Inflammatory macrophage treated with lipopolysaccharide for 4 hours (primary cell): ENCODE data around the gene PRICKLE3.

Experiments
- DNase-seq: peaks from one replicate; pipeline ENCODE4 v3.0.0-alpha.2; 2020

The PRICKLE3 gene, protein sequence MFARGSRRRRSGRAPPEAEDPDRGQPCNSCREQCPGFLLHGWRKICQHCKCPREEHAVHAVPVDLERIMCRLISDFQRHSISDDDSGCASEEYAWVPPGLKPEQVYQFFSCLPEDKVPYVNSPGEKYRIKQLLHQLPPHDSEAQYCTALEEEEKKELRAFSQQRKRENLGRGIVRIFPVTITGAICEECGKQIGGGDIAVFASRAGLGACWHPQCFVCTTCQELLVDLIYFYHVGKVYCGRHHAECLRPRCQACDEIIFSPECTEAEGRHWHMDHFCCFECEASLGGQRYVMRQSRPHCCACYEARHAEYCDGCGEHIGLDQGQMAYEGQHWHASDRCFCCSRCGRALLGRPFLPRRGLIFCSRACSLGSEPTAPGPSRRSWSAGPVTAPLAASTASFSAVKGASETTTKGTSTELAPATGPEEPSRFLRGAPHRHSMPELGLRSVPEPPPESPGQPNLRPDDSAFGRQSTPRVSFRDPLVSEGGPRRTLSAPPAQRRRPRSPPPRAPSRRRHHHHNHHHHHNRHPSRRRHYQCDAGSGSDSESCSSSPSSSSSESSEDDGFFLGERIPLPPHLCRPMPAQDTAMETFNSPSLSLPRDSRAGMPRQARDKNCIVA

DNA sequence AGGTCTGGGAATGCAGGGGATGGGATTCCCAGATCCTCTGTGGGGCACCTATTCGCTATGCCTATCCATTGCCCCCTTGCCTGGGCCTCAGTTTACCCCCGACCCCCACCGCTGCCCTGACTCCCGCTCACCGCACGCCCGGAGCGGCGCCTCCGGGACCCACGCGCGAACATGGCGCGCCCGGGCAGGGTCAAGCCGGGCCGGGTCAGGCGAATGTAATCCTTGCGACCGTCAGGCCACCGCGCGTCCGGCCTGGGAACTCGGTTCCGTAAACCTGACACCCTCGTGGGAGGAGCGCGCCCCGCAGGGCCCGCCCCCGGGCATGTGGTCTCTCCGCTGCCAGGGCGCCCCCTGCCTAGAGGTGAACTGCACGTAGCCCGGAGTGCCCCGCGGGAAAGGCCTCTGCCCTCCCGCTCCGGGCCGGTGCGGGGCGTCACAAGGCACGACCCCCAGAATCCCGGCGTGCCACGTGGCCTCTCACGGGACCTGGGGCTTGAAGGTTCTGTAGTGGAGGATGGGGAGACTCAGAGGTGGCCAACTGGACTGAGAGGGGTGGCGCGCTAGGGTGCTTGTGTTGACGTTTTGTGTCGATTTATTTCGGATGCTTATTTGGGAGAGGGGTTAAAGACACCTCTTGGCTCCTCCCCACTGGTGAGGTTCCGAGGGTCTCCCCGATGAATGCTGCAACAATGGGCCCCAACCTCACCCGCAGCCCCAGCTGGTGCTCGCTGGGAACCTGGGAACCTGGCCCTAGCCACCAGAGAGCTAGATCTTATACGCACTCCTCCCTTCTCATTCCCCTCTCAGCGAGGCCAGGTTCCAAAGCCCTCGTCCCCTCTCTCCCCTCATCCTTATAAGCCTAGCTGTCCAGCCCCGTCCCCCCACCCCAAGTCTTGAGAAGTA is at the start of gene PRICKLE3:
Gene PRICKLE3 (minus strand): TSS at position 249 of the 903 bp plus-strand sequence. CDS start 76 bp downstream, at position 173.
- peak; percentile 72 for DNase-seq

DNA sequence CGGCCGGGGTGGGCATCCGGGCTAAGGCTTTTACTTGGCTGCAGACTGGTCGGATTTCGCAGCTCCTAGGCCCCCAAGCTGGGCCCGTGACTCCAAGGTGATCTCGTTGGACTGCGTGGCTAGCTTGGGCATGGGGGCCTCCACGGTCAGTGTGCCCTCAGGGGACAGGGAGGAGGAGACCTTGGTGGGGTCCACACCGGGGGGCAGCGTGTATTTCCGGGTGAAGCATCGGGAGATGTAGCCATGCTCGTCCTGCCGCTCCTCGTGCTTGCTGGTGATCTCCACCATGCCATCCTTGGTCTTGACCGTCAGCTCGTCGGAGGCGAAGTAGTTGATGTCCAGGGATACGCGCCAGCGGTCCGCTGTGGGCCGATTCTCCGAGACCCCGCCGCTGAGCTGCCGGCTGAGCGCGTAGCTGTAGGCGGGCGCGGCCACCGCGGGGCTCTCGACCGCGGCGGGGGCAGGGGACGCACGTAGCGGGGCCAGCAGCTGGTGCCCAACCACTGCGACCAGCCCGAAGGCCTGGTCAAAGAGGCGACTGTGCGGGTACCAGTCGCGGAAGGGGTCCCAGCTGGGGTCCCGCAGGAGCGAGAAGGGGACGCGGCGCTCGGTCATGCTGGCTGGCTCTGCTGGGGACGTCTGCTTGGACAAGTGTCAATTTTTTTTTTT is 47.8 kb upstream of the PRICKLE3 start:
- no peak for DNase-seq

DNA sequence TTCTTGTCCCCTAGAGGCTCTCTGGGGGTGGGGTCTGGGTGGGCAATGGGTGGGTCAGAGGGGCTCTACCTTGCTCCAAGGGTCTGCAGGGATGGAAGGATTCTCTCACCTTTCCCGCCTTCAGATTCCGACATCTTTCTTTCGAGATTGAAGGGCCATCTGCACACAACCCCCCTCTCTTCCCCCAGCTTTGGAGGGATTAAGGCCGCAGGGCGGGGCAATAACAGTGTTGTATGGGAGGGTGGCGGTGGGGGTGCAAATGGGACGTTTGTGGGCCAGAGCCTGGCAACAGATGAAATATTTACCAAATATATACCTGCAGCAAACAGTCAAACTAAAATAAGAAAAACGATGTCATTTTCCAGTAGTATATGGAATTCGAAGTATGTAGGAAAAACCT is 47.0 kb upstream of the PRICKLE3 start, which contains the start of gene CACNA1F:
Gene CACNA1F (minus strand): TSS at position 165 of the 400 bp plus-strand sequence. CDS start 31 bp downstream, at position 134.
- DNase-seq = no peak

DNA sequence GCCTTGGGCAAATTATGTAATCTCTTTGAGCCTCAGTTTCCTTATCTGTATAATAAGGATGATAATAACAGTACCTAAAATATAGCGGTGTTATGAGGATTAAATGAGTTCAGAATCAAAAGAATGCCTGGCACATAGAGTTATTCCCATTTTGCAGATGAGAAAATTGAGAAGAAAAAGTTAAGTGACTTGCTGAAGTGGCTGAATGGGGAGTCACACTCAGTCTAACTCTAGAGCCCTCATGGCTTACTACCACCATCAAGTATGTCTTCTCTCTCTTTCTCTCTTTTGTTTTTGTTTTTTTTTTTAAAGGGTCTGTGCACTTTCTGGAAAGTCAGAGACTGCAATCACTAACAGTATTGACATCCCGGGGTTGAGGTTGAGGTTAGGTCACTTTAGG is 46.4 kb upstream of the PRICKLE3 start:
- DNase-seq = no peak

DNA sequence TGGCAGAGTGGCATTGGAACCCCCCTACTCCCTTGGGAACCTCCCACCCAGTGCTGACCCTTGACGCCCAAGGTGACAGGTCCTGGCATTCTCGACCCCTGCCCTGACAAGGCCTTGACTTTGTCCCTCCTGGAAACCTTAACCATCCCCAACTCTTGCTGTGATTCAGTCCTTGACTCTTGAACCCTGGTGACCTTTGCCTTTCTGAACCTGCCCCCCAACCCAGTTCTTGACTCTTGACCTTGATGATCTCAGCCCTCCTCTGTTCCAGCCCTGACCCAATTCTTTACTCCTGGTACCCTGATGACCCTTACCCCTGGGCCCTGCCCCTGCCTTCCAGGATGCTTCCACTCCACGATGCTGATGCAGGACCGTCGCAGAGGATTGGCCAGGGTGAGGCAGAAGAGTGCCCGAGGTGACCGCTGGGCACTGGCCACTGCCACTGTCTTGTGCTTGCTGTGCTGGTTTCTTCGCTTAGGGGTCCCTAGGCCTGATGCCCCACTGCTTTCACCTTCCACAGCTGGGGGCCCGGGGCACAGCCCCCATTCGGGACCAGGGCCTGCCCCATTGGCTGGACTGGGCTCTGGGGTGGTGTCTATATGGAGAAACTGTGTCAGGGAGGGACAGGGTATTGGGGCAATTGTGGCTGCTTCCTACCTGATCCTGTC is 45.3 kb upstream of the PRICKLE3 start:
- DNase-seq = no peak

DNA sequence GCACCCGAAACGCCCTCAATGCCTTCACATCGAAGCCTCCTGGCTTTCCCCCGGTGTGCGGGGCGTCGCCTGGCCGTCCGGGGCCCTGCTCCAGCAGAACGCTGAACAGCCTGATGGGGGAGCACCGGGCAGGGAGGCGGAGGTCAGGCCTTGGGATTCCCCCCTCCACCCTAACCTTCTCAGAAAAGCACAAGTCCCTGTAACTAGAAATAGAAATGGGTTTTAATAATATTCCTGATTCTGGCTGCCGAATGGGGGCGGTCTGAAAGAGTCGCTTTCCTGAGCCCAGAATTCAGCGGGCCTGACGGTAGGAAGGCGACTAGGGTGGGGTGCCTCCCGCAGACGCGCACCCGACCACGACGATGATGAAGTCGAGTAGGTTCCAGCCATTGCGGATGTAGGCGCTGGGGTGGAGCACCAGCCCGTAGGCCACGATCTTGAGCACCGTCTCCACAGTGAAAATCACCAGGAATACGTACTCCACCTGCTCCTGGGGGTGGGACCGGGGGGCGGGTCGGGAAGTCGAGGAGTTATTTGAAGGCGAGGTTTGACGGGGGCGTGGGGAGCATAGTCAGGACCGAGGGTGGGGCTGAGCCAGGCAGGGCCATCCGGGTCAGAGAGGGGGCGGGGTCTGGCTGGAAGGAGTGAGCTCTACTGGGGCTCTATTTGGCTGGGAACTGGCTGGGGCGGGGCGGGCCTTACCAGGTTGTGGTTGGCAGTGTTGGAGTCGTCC is 44.5 kb upstream of the PRICKLE3 start:
- DNase-seq = peak; percentile 65

DNA sequence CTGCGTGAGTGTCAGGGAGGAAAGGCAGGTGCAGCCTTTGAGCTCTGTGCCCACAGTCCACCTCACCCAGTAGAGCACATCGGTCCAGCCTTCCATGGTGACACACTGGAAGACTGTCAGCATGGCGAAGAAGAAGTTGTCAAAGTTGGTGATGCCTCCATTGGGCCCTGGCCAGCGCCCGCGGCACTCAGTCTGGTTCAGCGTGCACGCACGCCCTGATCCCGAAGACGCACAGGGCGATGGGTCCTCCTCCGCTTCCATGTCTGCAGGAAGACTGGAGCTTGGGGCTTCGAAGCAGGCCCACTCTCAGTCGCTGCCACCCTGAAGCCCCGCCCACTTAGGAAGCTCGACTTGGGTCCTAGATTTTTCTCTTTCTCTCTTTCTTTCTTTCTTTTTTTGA is 42.0 kb upstream of the PRICKLE3 start:
- DNase-seq = no peak

DNA sequence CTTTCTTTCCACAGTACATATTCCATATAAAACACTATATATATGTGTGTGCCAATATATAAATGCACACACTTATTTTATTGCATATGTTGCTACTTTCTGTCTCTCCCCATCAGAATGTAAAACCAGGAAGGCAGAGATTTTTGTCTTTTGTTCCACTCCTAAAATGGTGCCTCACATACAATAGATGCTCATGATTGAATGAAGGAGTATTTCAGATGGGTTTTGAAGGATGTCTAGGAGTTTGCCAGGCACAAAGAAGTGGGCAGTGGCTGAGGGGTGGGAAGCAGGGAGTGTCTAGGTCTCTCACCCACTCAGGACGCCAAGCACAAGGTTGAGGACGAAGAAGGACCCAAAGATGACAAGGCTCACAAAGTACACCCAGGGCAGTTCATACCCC is 41.6 kb upstream of the PRICKLE3 start:
- DNase-seq = no peak

DNA sequence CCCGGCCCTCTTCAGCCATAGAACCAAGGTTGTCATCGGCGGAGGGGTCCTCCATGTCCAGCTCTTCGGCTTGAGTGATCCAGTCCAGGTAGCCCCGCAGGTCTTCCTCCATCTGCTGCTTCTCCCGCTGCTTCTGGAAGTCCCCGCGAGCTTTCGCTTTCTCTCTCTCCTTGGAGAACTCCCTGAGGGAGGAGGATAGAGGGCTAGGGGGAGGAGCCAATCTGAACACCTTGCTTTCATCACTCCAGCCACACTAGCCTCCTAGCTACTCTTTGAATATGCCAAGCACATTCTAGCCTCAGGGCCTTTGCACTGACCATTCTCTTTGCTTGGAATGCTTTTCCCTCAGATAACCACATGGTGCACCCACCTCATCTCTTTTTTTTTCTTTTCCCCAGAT is 40.8 kb upstream of the PRICKLE3 start:
- DNase-seq = no peak

DNA sequence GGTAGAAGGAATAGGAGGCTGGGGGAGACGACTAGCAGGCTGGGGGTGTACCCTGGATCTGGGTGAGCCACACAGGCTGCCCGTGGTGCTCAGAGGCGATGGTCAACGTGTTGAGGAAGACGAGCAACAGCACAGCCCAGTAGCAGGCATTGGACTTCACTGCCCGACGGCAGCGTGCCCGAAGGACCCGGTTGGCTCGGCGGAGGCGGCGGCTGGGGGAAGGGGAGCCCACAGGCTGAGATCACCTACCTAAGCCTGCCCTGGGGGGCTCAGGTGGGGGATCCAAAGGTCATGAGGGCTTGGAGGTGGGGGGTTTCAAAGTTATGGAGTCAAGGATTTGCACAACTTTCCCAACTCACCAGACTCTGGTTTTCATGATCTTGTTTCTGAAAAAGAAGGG is 39.7 kb upstream of the PRICKLE3 start:
- DNase-seq = no peak

DNA sequence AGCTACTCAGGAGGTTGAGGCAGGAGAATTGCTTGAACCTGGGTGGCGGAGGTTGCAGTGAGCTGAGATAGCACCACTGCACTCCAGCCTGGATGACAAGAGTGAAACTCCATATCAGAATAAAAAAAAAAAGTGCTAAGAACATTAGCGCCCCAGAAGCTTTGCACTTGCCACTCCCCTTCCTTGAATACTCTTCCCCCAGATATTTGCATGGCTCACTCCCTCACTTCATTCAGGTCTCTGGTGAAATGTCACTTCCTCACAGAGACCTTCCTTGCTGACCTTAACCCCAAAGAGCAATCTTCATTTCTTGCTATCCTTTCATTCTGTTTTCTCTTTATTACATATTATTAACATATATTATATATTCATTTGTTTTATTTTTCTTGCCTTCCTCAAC is 35.7 kb upstream of the PRICKLE3 start:
- no peak for DNase-seq

DNA sequence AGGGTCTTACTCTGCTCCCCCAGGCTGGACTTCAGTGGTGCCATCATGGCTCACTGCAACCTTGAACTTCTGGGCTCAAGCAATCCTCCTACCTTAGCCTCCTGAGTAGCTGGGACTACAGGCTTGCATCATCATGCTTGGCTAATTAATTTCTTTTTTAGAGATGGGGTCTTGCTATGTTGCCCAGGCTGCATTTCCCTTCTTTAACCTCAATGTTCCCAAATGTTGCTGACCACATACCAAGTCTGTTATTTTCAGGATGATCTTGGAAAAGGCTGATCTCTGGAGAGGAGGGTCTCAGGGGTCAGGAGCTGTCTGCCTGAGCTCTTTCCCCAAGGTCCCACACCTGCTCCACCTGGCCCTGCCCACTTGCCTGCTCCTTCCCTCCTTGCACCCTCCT is 33.9 kb upstream of the PRICKLE3 start:
- no peak for DNase-seq

DNA sequence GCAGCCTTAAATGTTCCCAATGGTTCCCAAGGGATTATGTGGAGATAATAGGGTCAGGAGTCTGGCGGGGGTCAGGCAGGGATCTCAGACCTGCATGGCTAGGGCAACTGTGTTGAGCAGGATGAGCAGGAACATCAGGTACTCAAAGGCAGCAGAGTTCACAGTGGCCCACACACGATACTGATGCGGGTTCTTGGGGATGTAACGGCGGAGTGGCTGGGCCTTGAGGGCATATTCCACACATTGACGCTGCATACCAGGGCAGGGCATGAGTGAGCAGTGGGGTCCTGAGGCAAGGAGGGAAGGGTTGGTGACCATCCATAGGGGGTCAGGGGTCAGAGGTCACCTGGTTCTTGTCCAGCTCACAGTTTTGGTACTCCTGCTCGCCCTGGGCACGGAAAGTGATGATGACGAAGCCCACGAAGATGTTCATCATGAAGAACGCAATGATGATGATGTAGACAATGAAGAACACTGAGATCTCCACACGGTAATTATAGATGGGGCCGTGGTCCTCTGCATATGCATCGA is 28.9 kb upstream of the PRICKLE3 start:
- no peak for DNase-seq

DNA sequence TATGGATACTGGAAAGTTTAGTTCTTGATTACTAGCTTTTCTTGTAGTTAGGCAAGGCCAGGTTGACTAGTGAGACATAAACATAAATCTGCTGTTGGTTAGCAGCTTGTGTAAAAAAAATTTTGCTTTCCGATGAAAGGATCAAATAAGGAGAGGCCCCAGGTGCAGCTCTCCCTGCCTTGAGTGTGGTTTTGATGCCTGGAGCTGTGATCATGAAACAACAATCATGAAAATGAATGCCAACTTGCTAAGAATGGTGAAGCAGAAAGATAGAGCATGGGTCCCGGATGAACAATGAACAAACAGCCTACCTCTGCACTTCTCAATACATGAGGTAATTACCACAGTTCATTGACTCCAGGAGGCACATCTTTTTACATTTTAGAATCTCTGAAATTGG is 28.2 kb upstream of the PRICKLE3 start:
- DNase-seq = no peak

DNA sequence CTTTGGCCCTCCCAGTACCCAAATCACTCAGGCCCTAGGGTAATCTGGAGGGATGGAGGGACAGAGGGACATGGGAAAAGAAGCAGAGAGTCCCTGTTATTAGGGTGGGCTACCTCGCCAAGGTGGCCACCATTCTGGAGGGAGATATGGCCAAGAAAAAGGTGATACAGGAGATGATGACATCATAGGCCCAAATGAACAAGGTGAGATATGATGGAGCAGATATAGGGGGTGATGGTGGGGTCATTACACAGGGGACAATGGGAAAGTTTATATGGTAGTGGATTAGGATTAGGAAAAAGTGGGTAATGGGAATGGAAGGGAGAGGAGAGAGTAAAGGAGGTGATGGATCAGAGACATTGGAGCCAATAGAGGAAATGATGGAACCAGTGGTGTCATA is 26.7 kb upstream of the PRICKLE3 start:
- DNase-seq = no peak

DNA sequence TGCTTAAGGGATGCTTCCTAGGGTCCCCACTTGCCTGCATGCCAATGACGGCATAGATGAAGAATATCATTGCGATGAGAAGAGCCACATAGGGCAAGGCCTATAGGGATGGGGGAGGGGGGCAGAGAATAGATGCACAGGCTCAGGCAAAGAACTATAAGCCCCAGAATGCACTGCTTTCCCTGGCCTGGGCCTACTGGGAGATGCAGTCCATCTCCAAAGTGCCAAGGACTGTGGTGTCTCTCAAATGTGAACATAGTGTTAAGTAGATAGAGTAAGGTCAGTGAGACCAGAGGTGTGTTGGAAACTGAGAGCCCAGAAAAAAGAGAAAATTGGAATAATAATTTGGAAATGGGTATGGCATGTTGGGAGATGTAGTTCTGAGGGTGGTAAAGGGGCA is 26.0 kb upstream of the PRICKLE3 start:
- no peak for DNase-seq

DNA sequence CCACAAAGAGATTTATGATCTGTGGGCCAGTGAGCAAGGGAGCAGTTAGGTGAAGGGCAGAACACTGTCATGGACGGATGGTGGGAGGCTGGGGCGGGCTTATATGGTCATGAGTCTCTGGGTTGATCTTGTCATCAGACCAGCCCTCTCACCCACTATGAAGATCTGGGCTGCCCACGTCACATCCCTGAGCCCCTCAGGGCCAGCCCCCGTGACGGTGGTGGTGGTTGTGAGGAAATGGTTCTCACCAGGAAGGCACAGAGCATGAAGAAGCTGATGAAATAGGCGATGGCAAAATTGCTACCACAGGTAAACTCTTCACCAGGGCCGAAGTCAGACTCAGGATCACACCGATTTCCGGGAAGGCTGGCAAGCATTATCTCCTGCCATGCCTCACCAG is 24.9 kb upstream of the PRICKLE3 start:
- DNase-seq = no peak

DNA sequence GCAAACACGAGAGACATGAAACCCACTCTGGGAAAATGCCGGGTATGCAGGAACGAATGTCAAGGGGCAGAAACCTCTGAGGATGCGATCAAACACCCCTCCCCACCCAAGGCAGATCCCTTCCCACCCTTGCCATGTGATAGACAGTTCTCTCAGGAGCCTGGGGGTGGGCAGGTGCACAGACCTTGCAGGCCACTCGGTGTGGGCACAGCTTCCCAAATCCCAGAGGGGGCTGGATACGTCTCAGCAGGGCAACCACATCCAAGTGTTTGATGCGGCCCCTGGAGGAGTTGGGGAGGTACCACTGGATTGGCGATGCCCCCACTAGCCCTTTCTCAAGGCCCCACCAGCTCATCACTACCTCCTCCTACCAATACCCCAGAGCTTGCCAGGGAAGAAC is 24.2 kb upstream of the PRICKLE3 start:
- no peak for DNase-seq

DNA sequence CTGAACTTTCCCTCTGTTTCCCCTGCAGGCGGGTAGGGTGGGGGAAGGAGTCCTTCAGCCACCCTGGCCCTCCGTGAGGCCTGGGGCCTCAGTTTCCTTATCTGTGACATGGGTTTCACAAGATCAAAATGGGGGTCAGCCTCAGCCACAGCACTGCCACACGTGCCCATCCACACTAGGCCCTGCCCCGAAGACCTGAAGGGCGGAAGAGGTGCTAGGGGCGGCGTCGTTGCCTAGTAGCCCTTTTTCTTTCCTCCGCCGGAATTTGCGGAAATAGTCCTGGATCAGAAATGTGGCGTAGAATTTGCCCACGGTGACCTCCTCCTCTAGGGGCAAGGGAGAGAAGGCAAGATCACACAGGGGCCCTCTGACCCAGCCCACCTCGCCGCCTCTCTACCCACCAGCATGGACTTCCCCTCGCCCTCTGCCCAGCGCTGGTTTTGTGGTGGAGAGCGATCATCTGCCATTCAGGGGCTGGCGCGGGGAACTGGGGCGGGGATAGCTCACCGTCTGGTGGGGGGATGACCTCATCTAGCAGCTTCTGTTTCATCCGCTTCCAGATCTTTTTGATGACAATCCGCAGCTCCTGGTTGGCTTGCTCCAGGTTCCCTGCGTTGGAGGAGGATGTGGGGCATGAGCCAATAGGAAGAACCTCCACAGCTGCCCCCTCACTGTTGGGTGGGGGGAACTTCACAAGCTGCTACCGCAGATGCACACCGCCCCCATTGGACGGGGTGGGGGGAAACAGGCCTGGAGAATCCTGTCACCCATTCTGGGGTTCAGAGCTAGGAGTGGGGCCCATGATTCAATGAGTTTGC is 23.5 kb upstream of the PRICKLE3 start:
- DNase-seq = peak; percentile 18

DNA sequence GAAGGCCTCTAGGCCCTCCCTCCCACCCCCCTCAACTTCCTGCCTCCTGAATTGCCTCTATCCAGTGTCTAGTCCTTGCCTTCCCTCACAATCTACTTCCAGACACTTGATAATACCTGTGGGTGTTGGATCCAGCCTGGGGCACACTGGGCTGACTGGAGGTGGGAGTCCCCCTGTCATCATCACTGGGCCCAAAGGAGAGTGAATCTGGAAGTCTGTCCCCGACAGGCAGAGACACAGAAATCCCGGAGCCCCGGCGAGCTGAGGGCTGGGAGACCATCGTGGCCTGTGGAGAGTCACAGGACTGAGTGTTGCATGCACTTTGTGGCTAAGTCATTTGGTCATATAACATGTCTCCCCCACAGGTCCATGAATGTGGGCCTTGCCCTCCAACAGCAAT is 22.2 kb upstream of the PRICKLE3 start:
- DNase-seq = no peak
